H1 (cell line): ENCODE data around the gene HID1. TPM values are rescaled to one million over a fixed set of nuclear protein-coding genes. Genes with fewer than 3 reads are reported as not detected.

Experiments
- CTCF ChIA-PET: fragments of 300-600 bp; sonication (Branson Sonifier 250); formaldehyde crosslinking; loops from one replicate; lab custom pipeline; 2021; ENCODE audit not compliant: partially characterized antibody; lab: Charles Lee
- POLR2A ChIA-PET: fragments of 300-600 bp; sonication (Branson Sonifier 250); formaldehyde crosslinking; loops from one replicate; lab custom pipeline; 2021; ENCODE audit warnings: inconsistent platforms; ENCODE audit not compliant: partially characterized antibody; lab: Charles Lee
- DNase-seq, 2 experiments: peaks; one replicate each; pipeline versions ENCODE4 v3.0.0 to v3.0.0-alpha.2; 2010 to 2022; ENCODE audit warnings: low spot score in 2 of 2, low read depth in 1 of 2, mixed read lengths in 1 of 2
- FAIRE-seq: peaks from 2 replicates; lab custom pipeline; 2011; peaks lifted over from hg19 to GRCh38; lab: Jason Lieb, UNC
- H2AFZ ChIP-seq: 2 replicates; pipeline ENCODE4 v1.8.1; 2012; ENCODE audit warnings: low read length, inconsistent platforms
- H2AK5ac ChIP-seq: 2 replicates; pipeline ENCODE4 v1.6.1; 2013; ENCODE audit warnings: low read depth, low read length
- H2BK120ac ChIP-seq: replicated peaks from 2 replicates; pipeline ENCODE3; 2013; ENCODE audit warnings: low read depth, low read length, inconsistent platforms
- H2BK12ac ChIP-seq: 2 replicates; pipeline ENCODE4 v1.6.1; 2013; ENCODE audit warnings: low read depth, low read length
- H2BK15ac ChIP-seq: 2 replicates; pipeline ENCODE4 v1.6.1; 2013; ENCODE audit warnings: low read length
- H2BK20ac ChIP-seq: 2 replicates; pipeline ENCODE4 v1.6.1; 2013; ENCODE audit warnings: low read length
- H2BK5ac ChIP-seq: 2 replicates; pipeline ENCODE4 v1.6.1; 2013; ENCODE audit warnings: low read depth, low read length
- H3K14ac ChIP-seq: 2 replicates; pipeline ENCODE4 v1.6.1; 2013; ENCODE audit warnings: inconsistent platforms; ENCODE audit not compliant: insufficient read length
- H3K18ac ChIP-seq: 2 replicates; pipeline ENCODE4 v1.6.1; 2013; ENCODE audit warnings: low read length; ENCODE audit errors: extremely low read depth
- H3K23ac ChIP-seq: 2 replicates; pipeline ENCODE4 v1.6.1; 2013; ENCODE audit warnings: inconsistent platforms; ENCODE audit not compliant: insufficient read length
- H3K23me2 ChIP-seq: 2 replicates; pipeline ENCODE4 v1.6.1; 2013; ENCODE audit warnings: low read depth, low read length
- H3K27ac ChIP-seq: 2 replicates; pipeline ENCODE4 v1.6.1; 2011; ENCODE audit warnings: low read depth, low read length, inconsistent platforms
- H3K27me3 ChIP-seq, 4 experiments: replicated peaks in 1 of 4; 1 replicate in 1 of 4; 2 replicates in 3 of 4; pipeline versions ENCODE4 v1.6.1 to v1.8.1; 2011 to 2013; ENCODE audit warnings: low read length in 3 of 4, mild to moderate bottlenecking in 3 of 4, inconsistent platforms in 2 of 4, mixed read lengths in 2 of 4, moderate library complexity in 1 of 4; ENCODE audit not compliant: control insufficient read depth in 3 of 4, insufficient read depth in 3 of 4; ENCODE audit errors: extremely low read depth in 1 of 4
- H3K36me3 ChIP-seq, 4 experiments: 2 replicates each; pipeline versions ENCODE4 v1.6.1 to v1.8.1; 2011 to 2013; ENCODE audit warnings: mild to moderate bottlenecking in 4 of 4, low read length in 3 of 4, moderate library complexity in 2 of 4, control low read depth in 1 of 4, inconsistent platforms in 1 of 4; ENCODE audit not compliant: insufficient read depth in 4 of 4, control insufficient read depth in 2 of 4
- H3K4ac ChIP-seq: replicated peaks from 2 replicates; pipeline ENCODE3; 2013; ENCODE audit warnings: low read length, low read depth, mixed read lengths, inconsistent platforms; ENCODE audit not compliant: insufficient read length
- H3K4me1 ChIP-seq, 4 experiments: replicated peaks in 1 of 4; 1 replicate in 1 of 4; 2 replicates in 3 of 4; pipeline versions ENCODE4 v1.6.1 to v1.8.1; 2011 to 2013; ENCODE audit warnings: low read length in 3 of 4, inconsistent platforms in 2 of 4, mixed read lengths in 1 of 4; ENCODE audit not compliant: insufficient read depth in 4 of 4, control insufficient read depth in 3 of 4
- H3K4me2 ChIP-seq, 2 experiments: 2 replicates each; pipeline versions ENCODE4 v1.6.1 to v1.8.1; 2011 to 2013; ENCODE audit warnings: low read depth in 2 of 2, low read length in 2 of 2, control low read depth in 1 of 2, inconsistent platforms in 1 of 2, mild to moderate bottlenecking in 1 of 2; ENCODE audit not compliant: insufficient read depth in 1 of 2
- H3K4me3 ChIP-seq, 4 experiments: fragments of 200-600, 300-600 bp in 1 of 4; sonication (generic), shearing (Covaris generic), sonication (Bioruptor Twin) in 1 of 4; 2 replicates each; pipeline versions ENCODE4 v1.5.1 to v1.8.1; 2011 to 2016; ENCODE audit warnings: low read length in 4 of 4, low read depth in 3 of 4, control low read depth in 2 of 4, inconsistent platforms in 2 of 4, mild to moderate bottlenecking in 2 of 4, mixed read lengths in 1 of 4, moderate library complexity in 1 of 4; ENCODE audit not compliant: insufficient read depth in 2 of 4; ENCODE audit errors: extremely low read depth in 1 of 4
- H3K56ac ChIP-seq: replicated peaks from 2 replicates; pipeline ENCODE3; 2013; ENCODE audit warnings: low read depth, mild to moderate bottlenecking, mixed read lengths, low read length, inconsistent platforms; ENCODE audit not compliant: insufficient read length
- H3K79me1 ChIP-seq: 2 replicates; pipeline ENCODE4 v1.6.1; 2013; ENCODE audit warnings: low read depth, low read length, control low read depth
- H3K79me2 ChIP-seq, 2 experiments: 2 replicates each; pipeline versions ENCODE4 v1.6.1 to v1.8.1; 2012 to 2013; ENCODE audit warnings: low read length in 2 of 2, mild to moderate bottlenecking in 2 of 2, inconsistent platforms in 1 of 2; ENCODE audit not compliant: insufficient read depth in 2 of 2, control insufficient read depth in 1 of 2
- H3K9ac ChIP-seq, 4 experiments: replicated peaks in 1 of 4; 1 replicate in 1 of 4; 2 replicates in 3 of 4; pipeline versions ENCODE4 v1.6.1 to v1.8.1; 2011 to 2013; ENCODE audit warnings: low read depth in 3 of 4, low read length in 3 of 4, control low read depth in 2 of 4, mild to moderate bottlenecking in 2 of 4, moderate library complexity in 2 of 4, inconsistent platforms in 1 of 4; ENCODE audit errors: extremely low read depth in 1 of 4
- H3K9me3 ChIP-seq, 2 experiments: 2 replicates each; pipeline versions ENCODE4 v1.6.1 to v1.8.1; 2012 to 2013; ENCODE audit warnings: mild to moderate bottlenecking in 2 of 2, moderate library complexity in 2 of 2, control low read depth in 1 of 2, inconsistent platforms in 1 of 2, low read depth in 1 of 2, low read length in 1 of 2, mixed read lengths in 1 of 2; ENCODE audit not compliant: insufficient read depth in 2 of 2
- H4K20me1 ChIP-seq, 2 experiments: replicated peaks in 1 of 2; 2 replicates each; pipeline versions ENCODE3 to v1.8.1; 2011 to 2013; ENCODE audit warnings: inconsistent platforms in 2 of 2, low read length in 2 of 2, mild to moderate bottlenecking in 1 of 2; ENCODE audit not compliant: insufficient read depth in 2 of 2, control insufficient read depth in 1 of 2
- H4K5ac ChIP-seq: 2 replicates; pipeline ENCODE4 v1.6.1; 2013; ENCODE audit warnings: low read length, low read depth, mixed read lengths, inconsistent platforms; ENCODE audit not compliant: insufficient read length
- H4K8ac ChIP-seq: 2 replicates; pipeline ENCODE4 v1.8.0; 2013; ENCODE audit warnings: mild to moderate bottlenecking, moderate library complexity, low read length, inconsistent platforms; ENCODE audit not compliant: insufficient read depth; ENCODE audit errors: extremely low read depth
- H4K91ac ChIP-seq: replicated peaks from 2 replicates; pipeline ENCODE3; 2013; ENCODE audit warnings: low read length, mixed read lengths, inconsistent platforms; ENCODE audit not compliant: insufficient read length
- EGR1 ChIP-seq: IDR thresholded peaks from 2 replicates; pipeline ENCODE4 v1.6.1; 2011; ENCODE audit warnings: low read depth, low read length, borderline replicate concordance
- KDM1A ChIP-seq: fragments of 200-600, 300-600 bp; sonication (generic); IDR thresholded peaks from 2 replicates; pipeline ENCODE4 v1.7.1; 2016; ENCODE audit warnings: mild to moderate bottlenecking, low read length, borderline replicate concordance
- KDM5A ChIP-seq: fragments of 200-600 bp; IDR thresholded peaks from 2 replicates; pipeline ENCODE4 v1.7.1; 2012; ENCODE audit warnings: mild to moderate bottlenecking, low read length, inconsistent platforms, mixed read lengths
- NANOG ChIP-seq: IDR thresholded peaks from 2 replicates; pipeline ENCODE4 v1.6.1; 2011; ENCODE audit warnings: low read length, low read depth, mild to moderate bottlenecking, inconsistent platforms; ENCODE audit not compliant: insufficient read depth, poor library complexity, severe bottlenecking
- PHF8 ChIP-seq: fragments of 200-600 bp; sonication (generic); conservative IDR thresholded peaks from 2 replicates; pipeline ENCODE4 v1.7.1; 2012; ENCODE audit warnings: low read depth, mild to moderate bottlenecking, inconsistent platforms, low read length, moderate library complexity
- POU5F1 ChIP-seq: IDR thresholded peaks from 2 replicates; pipeline ENCODE4 v1.6.1; 2011; ENCODE audit warnings: low read depth, mild to moderate bottlenecking, low read length, moderate library complexity
- RFX5 ChIP-seq: IDR thresholded peaks from 2 replicates; pipeline ENCODE4 v1.6.1; 2011; ENCODE audit warnings: low read depth, low read length, improper control_type of control experiment, borderline replicate concordance
- SIRT6 ChIP-seq: IDR thresholded peaks from one replicate; pipeline ENCODE4 v1.7.1; 2012; ENCODE audit warnings: low read length, inconsistent platforms
- SP4 ChIP-seq: IDR thresholded peaks from 2 replicates; pipeline ENCODE4 v1.6.1; 2012; ENCODE audit warnings: low read length, inconsistent platforms
- TAF1 ChIP-seq: IDR thresholded peaks from 2 replicates; pipeline ENCODE4 v1.6.1; 2011; ENCODE audit warnings: mild to moderate bottlenecking, low read depth, low read length
- TCF12 ChIP-seq: IDR thresholded peaks from 2 replicates; pipeline ENCODE4 v1.6.1; 2011; ENCODE audit warnings: low read depth, mild to moderate bottlenecking, low read length
- TEAD4 ChIP-seq: IDR thresholded peaks from 2 replicates; pipeline ENCODE4 v1.6.1; 2012; ENCODE audit warnings: low read depth, low read length, inconsistent platforms, mixed read lengths
- ZNF274 ChIP-seq: IDR thresholded peaks from 2 replicates; pipeline ENCODE4 v1.7.0; 2012; ENCODE audit warnings: low read length, borderline replicate concordance; ENCODE audit errors: extremely low read depth
- WGBS, 2 experiments: shearing (Covaris generic) in 1 of 2; methylation state at CpG; one replicate each; pipeline versions ENCODE4 v1.1.6 to v1.1.7; 2013 to 2015; ENCODE audit warnings: low lambda C conversion rate in 2 of 2, mixed read lengths in 2 of 2, inconsistent platforms in 1 of 2, low coverage in 1 of 2, missing lambda C conversion rate in 1 of 2; ENCODE audit not compliant: insufficient replicate concordance in 2 of 2, insufficient coverage in 1 of 2, insufficient read length in 1 of 2; ENCODE audit errors: extremely low coverage in 1 of 2, missing lambda C conversion rate in 1 of 2; 5-methylcytosine and 5-hydroxymethylcytosine counted together
- polyA plus RNA-seq, 7 experiments: library from polyadenylated mRNA; depleted of rRNA in 3 of 7; stranded (reverse) in 5 of 7; unstranded in 2 of 7; fragments of >200 nt in 5 of 7; fragments of 200-250 nt in 2 of 7; gene quantifications; 1 replicate in 5 of 7; 2 replicates in 1 of 7; 4 replicates in 1 of 7; pipeline versions ENCODE4 v1.2.1 to v1.2.3, GENCODE V29; 2011 to 2013; ENCODE audit warnings: missing spikeins in 2 of 7, mixed read lengths in 2 of 7
- total RNA-seq: library from RNA; stranded (reverse); fragmentation: NEBNext Ultra II Directional; extraction: Animal tissue kit (Norgen Biotek cat#: 25700); gene quantifications from 2 replicates; pipeline ENCODE4 v1.2.1, GENCODE V29; 2021

Gene HID1
- total and polyA plus RNA-seq, 2 of the 8 experiments (the other 6 are each of a cell fraction or from before 2014, with no cell fraction given) = 15.1 to 25.9 TPM

DNA sequence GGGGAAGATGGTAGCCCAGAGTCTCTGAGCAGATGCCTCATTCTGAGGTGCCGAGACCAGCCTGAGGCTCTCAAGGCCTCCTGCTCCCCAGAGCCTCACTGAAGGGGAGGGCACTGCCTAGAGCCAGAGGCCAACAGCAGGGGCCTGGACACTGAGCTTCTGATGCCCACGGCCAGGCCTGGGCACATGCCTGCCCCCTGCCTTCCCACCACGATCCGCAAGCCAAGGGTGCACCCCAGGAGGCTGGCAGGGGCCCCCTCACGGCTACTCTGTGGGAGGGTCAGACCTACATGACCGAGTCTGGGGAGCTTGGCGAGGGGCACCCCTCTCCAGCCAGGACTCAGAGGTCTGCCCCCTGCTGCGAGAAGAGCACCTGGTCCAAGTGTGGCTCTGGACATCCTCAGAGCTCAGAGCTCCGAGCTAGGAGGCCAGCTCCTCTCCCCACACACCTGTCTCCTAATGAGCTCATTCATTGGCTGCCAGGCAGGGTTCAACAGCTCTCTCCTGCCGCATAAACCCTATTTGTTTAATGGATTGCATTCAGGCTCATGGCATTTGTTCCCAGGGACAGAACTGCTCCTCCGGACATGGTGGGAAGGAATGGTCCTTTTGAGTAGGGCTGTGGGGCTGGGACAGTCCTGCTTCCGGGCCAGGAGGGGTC is 23.0 kb downstream of the HID1 start:
- peak overlapping the region; percentile 19; the same call in 1 of the 2 replicates for H3K18ac ChIP-seq
- CTCF ChIA-PET = interaction anchor here (0.6 to 49.9 kb wide), 7 partner anchors 2 to 89 kb away, joined by 3 to 1072 read pairs (median 7); partner anchors contain the start of genes OTOP2, OTOP3 and USH1G
- FAIRE-seq = no peak
- H4K8ac ChIP-seq = no peak overlapping the region
- H2BK120ac ChIP-seq = no peak overlapping the region
- H3K14ac ChIP-seq = no peak overlapping the region
- POLR2A ChIA-PET = interaction anchor here (1.5 kb wide), 1 partner anchor 17 kb away, joined by 5 read pairs; no protein-coding TSS in a partner anchor
- no peak overlapping the region for H4K91ac ChIP-seq
- H2AK5ac ChIP-seq = no peak overlapping the region
- H3K27ac ChIP-seq = no peak overlapping the region
- no peak overlapping the region for H3K4me3 ChIP-seq
- H3K79me2 ChIP-seq = no peaks in the 10 kb centered on the region
- no peak overlapping the region for H3K23ac ChIP-seq
- peaks cover 0 to 2% of the 10 kb centered on the region in 2 experiments for H4K20me1 ChIP-seq
- no peak for DNase-seq
- H3K9ac ChIP-seq = no peak overlapping the region
- no peak overlapping the region; the same call in 1 of the 2 replicates for H2BK15ac ChIP-seq
- H2BK5ac ChIP-seq = no peak overlapping the region
- no peaks in the 10 kb centered on the region; the same call in 1 of the 2 replicates for H3K79me1 ChIP-seq
- no peak overlapping the region for H4K5ac ChIP-seq
- no peaks in the 10 kb centered on the region for H3K36me3 ChIP-seq
- peak overlapping the region; percentile 60; the same call in 1 of the 2 replicates for H2BK12ac ChIP-seq
- H3K27me3 ChIP-seq = peaks cover 0 to 6% (median 0%) of the 10 kb centered on the region in 4 experiments; a peak in 2 of 7 replicates
- peaks cover 0 to 5% (median 2%) of the 10 kb centered on the region in 4 experiments; a peak in 2 of 7 replicates for H3K4me1 ChIP-seq
- H3K9me3 ChIP-seq = no peaks in the 10 kb centered on the region
- H3K4me2 ChIP-seq = no peak overlapping the region
- no peak overlapping the region for H3K4ac ChIP-seq
- no peak overlapping the region for H2AFZ ChIP-seq
- H2BK20ac ChIP-seq = no peak overlapping the region
- H3K56ac ChIP-seq = no peak overlapping the region
- 73% methylated on average over 12 of the region's 12 CpGs; no CpG with 5 or more reads in 1 of the 2 experiments for WGBS, 2 experiments
- H3K23me2 ChIP-seq = no peaks in the 10 kb centered on the region
- TF ChIP-seq TCF12 = no peak
- no peak for TF ChIP-seq EGR1
- no peak for TF ChIP-seq TEAD4
- TF ChIP-seq SIRT6 = no peak
- TF ChIP-seq POU5F1 = no peak
- TF ChIP-seq RFX5 = no peak
- no peak for TF ChIP-seq PHF8
- TF ChIP-seq TAF1 = no peak
- TF ChIP-seq KDM1A = no peak
- TF ChIP-seq ZNF274 = no peak
- TF ChIP-seq KDM5A = no peak
- TF ChIP-seq SP4 = no peak
- no peak for TF ChIP-seq NANOG
